Liver (tissue), 9 donors: ENCODE data around the gene F13A1. TPM values are rescaled to one million over a fixed set of nuclear protein-coding genes. Genes with fewer than 3 reads are reported as not detected.

ENCODE experiments used
- DNase-seq: peaks from one replicate; pipeline ENCODE4 v3.0.0-alpha.2; 2017; ENCODE audit warnings: low spot score
- H3K27ac ChIP-seq, 2 donors: one replicate each; pipeline ENCODE4 v1.7.0; 2013; ENCODE audit warnings: inconsistent platforms in 2 of 2, low read length in 2 of 2, control low read depth in 1 of 2, low read depth in 1 of 2, mild to moderate bottlenecking in 1 of 2
- H3K27me3 ChIP-seq, 4 donors: one replicate each; pipeline versions ENCODE4 v1.6.1 to v1.7.0; 2013; ENCODE audit warnings: low read length in 3 of 4, inconsistent platforms in 1 of 4, mild to moderate bottlenecking in 1 of 4, moderate library complexity in 1 of 4; ENCODE audit not compliant: control insufficient read depth in 4 of 4, insufficient read depth in 4 of 4
- H3K36me3 ChIP-seq, 4 donors: one replicate each; pipeline versions ENCODE4 v1.6.1 to v1.7.0; 2013; ENCODE audit warnings: low read length in 3 of 4, mild to moderate bottlenecking in 3 of 4, low read depth in 1 of 4, moderate library complexity in 1 of 4; ENCODE audit not compliant: control insufficient read depth in 4 of 4, insufficient read depth in 3 of 4
- H3K4me1 ChIP-seq, 4 donors: one replicate each; pipeline versions ENCODE4 v1.6.1 to v1.7.0; 2013; ENCODE audit warnings: low read length in 3 of 4, mild to moderate bottlenecking in 3 of 4, moderate library complexity in 1 of 4; ENCODE audit not compliant: control insufficient read depth in 4 of 4, insufficient read depth in 4 of 4
- H3K4me3 ChIP-seq, 3 donors: one replicate each; pipeline versions ENCODE4 v1.6.1 to v1.7.0; 2013; ENCODE audit warnings: low read length in 3 of 3, control low read depth in 1 of 3, low read depth in 1 of 3, mild to moderate bottlenecking in 1 of 3
- H3K9ac ChIP-seq, 2 donors: one replicate each; pipeline ENCODE4 v1.7.0; 2013; ENCODE audit warnings: low read length in 2 of 2, mild to moderate bottlenecking in 2 of 2, moderate library complexity in 2 of 2, control low read depth in 1 of 2, low read depth in 1 of 2
- H3K9me3 ChIP-seq, 4 donors: one replicate each; pipeline versions ENCODE4 v1.6.1 to v1.7.0; 2013; ENCODE audit warnings: low read length in 3 of 4; ENCODE audit not compliant: control insufficient read depth in 4 of 4
- CTCF ChIP-seq: fragments of 150-350 bp; IDR thresholded peaks from 2 replicates; pipeline ENCODE4 v1.5.1; 2017; ENCODE audit warnings: improper control_type of control experiment, low read depth, low read length; ENCODE audit not compliant: missing input control
- EGR1 ChIP-seq, 2 donors: IDR thresholded peaks; 2 replicates each; pipeline ENCODE4 v1.6.1; 2016 to 2018; ENCODE audit warnings: antibody characterized with exemption in 2 of 2, low read depth in 2 of 2
- FOXA1 ChIP-seq: IDR thresholded peaks from 2 replicates; pipeline ENCODE4 v1.6.1; 2016; ENCODE audit warnings: antibody characterized with exemption
- FOXA2 ChIP-seq: IDR thresholded peaks from 2 replicates; pipeline ENCODE4 v1.6.1; 2016; ENCODE audit warnings: antibody characterized with exemption
- GABPA ChIP-seq, 2 donors: IDR thresholded peaks in 1 of 2; conservative IDR thresholded peaks in 1 of 2; 2 replicates each; pipeline ENCODE4 v1.6.1; 2016; ENCODE audit warnings: antibody characterized with exemption in 2 of 2, mild to moderate bottlenecking in 1 of 2, moderate library complexity in 1 of 2
- HNF4A ChIP-seq, 2 donors: conservative IDR thresholded peaks; 2 replicates each; pipeline ENCODE4 v1.6.1; 2016; ENCODE audit warnings: antibody characterized with exemption in 2 of 2, mild to moderate bottlenecking in 2 of 2
- HNF4G ChIP-seq: IDR thresholded peaks from 2 replicates; pipeline ENCODE4 v1.6.1; 2016; ENCODE audit warnings: antibody characterized with exemption
- JUND ChIP-seq, 2 donors: IDR thresholded peaks; 2 replicates each; pipeline ENCODE4 v1.6.1; 2016; ENCODE audit warnings: antibody characterized with exemption in 2 of 2
- NR2F2 ChIP-seq: IDR thresholded peaks from 2 replicates; pipeline ENCODE4 v1.6.1; 2016; ENCODE audit warnings: antibody characterized with exemption
- RAD21 ChIP-seq, 2 donors: IDR thresholded peaks; 2 replicates each; pipeline ENCODE4 v1.6.1; 2016; ENCODE audit warnings: antibody characterized with exemption in 2 of 2, mild to moderate bottlenecking in 2 of 2
- REST ChIP-seq: IDR thresholded peaks from 2 replicates; pipeline ENCODE4 v1.6.1; 2016; ENCODE audit warnings: antibody characterized with exemption, mild to moderate bottlenecking
- RXRA ChIP-seq, 2 donors: IDR thresholded peaks; 2 replicates each; pipeline ENCODE4 v1.6.1; 2017 to 2018; ENCODE audit warnings: antibody characterized with exemption in 2 of 2, mild to moderate bottlenecking in 1 of 2
- SP1 ChIP-seq: IDR thresholded peaks from 2 replicates; pipeline ENCODE4 v1.6.1; 2018; ENCODE audit warnings: antibody characterized with exemption, mild to moderate bottlenecking
- TAF1 ChIP-seq: conservative IDR thresholded peaks from 2 replicates; pipeline ENCODE4 v1.6.1; 2016; ENCODE audit warnings: antibody characterized with exemption, mild to moderate bottlenecking
- YY1 ChIP-seq: IDR thresholded peaks from 2 replicates; pipeline ENCODE4 v1.6.1; 2016; ENCODE audit warnings: antibody characterized with exemption, mild to moderate bottlenecking
- WGBS: extraction: QIAGEN DNeasy Blood & Tissue Kit; methylation state at CpG from one replicate; pipeline ENCODE4 v1.1.7; 2013; 5-methylcytosine and 5-hydroxymethylcytosine counted together
- polyA plus RNA-seq, 2 donors: library from polyadenylated mRNA; stranded (reverse) in 1 of 2; unstranded in 1 of 2; fragments of 200-250 nt in 1 of 2; fragments of >200 nt in 1 of 2; fragmentation: Nextera tagmentation in 1 of 2; extraction: Ambion mirVana in 1 of 2; gene quantifications; one replicate each; pipeline versions ENCODE4 v1.2.1 to v1.2.3, GENCODE V29; 2013 to 2015
- total RNA-seq, 2 donors: library from RNA; depleted of rRNA; stranded (reverse); fragments of >200 nt; gene quantifications; one replicate each; pipeline ENCODE4 v1.2.3, GENCODE V29; 2014
- TF ChIP-seq, protein P1 (sequence below): IDR thresholded peaks from 2 replicates; pipeline ENCODE4 v1.6.1; 2016; ENCODE audit warnings: antibody characterized with exemption
- TF ChIP-seq, protein P2 (sequence below): IDR thresholded peaks from 2 replicates; pipeline ENCODE4 v1.6.1; 2016; ENCODE audit warnings: antibody characterized with exemption
- TF ChIP-seq, protein P3 (sequence below): IDR thresholded peaks from 2 replicates; pipeline ENCODE4 v1.6.1; 2016; ENCODE audit warnings: antibody characterized with exemption
- donor health status: healthy.
- donor health status: healthy.
- donor health status: healthy.
- donor health status: healthy.
- donor health status: healthy.

The F13A1 gene
- total and polyA plus RNA-seq, 4 donors = 0.46 to 18.3 (median 5.1) TPM

GRCh38 chr6:6152060-6152459 lies 168.4 kb downstream of the F13A1 start:
- no peaks in the 10 kb centered on the region for H3K36me3 ChIP-seq
- 24% methylated on average over 6 of the region's 6 CpGs for WGBS

DNA sequence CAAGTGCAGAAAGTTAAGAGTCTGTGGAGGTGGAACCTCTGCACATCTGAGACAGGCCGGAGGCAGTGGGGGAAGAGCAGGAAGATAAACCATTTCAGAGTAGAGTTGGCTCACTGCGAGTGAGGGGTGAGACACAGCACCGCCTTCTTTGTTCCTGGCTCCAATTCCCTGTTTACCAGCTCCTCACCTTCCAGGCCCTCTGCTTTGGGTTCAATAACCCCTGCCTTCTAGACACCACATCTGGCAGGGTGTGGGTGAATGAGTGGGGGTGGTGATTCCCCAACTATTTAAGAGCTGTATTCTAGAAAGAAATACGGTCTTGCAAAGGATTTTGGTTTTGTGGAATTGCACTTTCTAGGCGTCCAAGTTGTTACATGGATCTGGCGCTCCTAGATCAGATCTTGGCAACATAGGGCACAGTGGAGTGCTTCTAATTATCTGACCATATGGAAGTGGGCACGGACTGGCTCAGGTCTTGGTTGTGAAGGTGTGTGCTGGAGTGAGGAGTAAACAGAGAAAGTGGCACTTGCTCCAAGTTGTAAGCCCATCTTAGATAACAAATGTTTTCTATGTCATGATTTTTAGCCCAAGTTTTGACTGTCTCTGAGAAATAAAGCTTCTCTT lies 172.2 kb downstream of the F13A1 start:
- peaks cover 4 to 22% (median 19%) of the 10 kb centered on the region in 4 donors for H3K4me1 ChIP-seq
- WGBS = 50% methylated on average over 7 of the region's 7 CpGs
- TF ChIP-seq RAD21 (IDR thresholded peaks at IDR 0.05) (no peak), HNF4A (conservative IDR thresholded peaks at IDR 0.05) (peak; percentile 47 to 54), FOXA2 (no peak), SP1 (no peak), RXRA (IDR thresholded peaks at IDR 0.05) (peak; percentile 88 to 90), EGR1 (IDR thresholded peaks at IDR 0.05; ENCODE audit: low read depth in 2 of 2) (no peak), GABPA (IDR thresholded peaks at IDR 0.05 in 1 of 2, conservative IDR thresholded peaks at IDR 0.05 in 1 of 2) (no peak), CTCF (no peak), TAF1 (no peak)
- TF ChIP-seq, protein P1, sequence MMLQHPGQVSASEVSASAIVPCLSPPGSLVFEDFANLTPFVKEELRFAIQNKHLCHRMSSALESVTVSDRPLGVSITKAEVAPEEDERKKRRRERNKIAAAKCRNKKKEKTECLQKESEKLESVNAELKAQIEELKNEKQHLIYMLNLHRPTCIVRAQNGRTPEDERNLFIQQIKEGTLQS = no peak

More at GRCh38 chr6:6152060-6152459, 168.4 kb downstream of the F13A1 start:
- H3K9me3 ChIP-seq = no peaks in the 10 kb centered on the region
- H3K9ac ChIP-seq = no peak overlapping the region
- H3K4me3 ChIP-seq = no peak overlapping the region
- H3K27ac ChIP-seq = peak overlapping the region; percentile 32 to 66
- H3K27me3 ChIP-seq = no peaks in the 10 kb centered on the region
- DNase-seq = no peak
- TF ChIP-seq, protein P2, sequence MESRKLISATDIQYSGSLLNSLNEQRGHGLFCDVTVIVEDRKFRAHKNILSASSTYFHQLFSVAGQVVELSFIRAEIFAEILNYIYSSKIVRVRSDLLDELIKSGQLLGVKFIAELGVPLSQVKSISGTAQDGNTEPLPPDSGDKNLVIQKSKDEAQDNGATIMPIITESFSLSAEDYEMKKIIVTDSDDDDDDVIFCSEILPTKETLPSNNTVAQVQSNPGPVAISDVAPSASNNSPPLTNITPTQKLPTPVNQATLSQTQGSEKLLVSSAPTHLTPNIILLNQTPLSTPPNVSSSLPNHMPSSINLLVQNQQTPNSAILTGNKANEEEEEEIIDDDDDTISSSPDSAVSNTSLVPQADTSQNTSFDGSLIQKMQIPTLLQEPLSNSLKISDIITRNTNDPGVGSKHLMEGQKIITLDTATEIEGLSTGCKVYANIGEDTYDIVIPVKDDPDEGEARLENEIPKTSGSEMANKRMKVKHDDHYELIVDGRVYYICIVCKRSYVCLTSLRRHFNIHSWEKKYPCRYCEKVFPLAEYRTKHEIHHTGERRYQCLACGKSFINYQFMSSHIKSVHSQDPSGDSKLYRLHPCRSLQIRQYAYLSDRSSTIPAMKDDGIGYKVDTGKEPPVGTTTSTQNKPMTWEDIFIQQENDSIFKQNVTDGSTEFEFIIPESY = peak; percentile 25
- TF ChIP-seq FOXA2 (peak; percentile 68), REST (peak; percentile 53), RXRA (IDR thresholded peaks at IDR 0.05) (peak; percentile 93 to 96), RAD21 (IDR thresholded peaks at IDR 0.05) (peak in 1 of 2 donors; percentile 28), TAF1 (no peak), NR2F2 (no peak), FOXA1 (no peak), JUND (IDR thresholded peaks at IDR 0.05) (peak in 1 of 2 donors; percentile 43), YY1 (no peak), HNF4G (peak; percentile 74), SP1 (peak; percentile 81), HNF4A (conservative IDR thresholded peaks at IDR 0.05) (peak; percentile 94 to 96)
- TF ChIP-seq, protein P1 = no peak
- TF ChIP-seq, protein P3, sequence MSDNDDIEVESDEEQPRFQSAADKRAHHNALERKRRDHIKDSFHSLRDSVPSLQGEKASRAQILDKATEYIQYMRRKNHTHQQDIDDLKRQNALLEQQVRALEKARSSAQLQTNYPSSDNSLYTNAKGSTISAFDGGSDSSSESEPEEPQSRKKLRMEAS = peak; percentile 67
- peaks cover 4 to 22% (median 19%) of the 10 kb centered on the region in 4 donors for H3K4me1 ChIP-seq

More for the DNA sequence above, 172.2 kb downstream of the F13A1 start:
- Histone ChIP-seq H3K36me3 (no peaks in the 10 kb centered on the region), H3K27ac (no peak overlapping the region), H3K9ac (no peak overlapping the region), H3K27me3 (no peaks in the 10 kb centered on the region), H3K9me3 (no peaks in the 10 kb centered on the region), H3K4me3 (no peak overlapping the region)
- no peak for DNase-seq
